HG02981 (cell line): ENCODE measurements around the gene AGFG1.
"Not testable (repeated sequence)": the region's sequence is repeated elsewhere in the genome, so short reads cannot be mapped to it uniquely, and the experiment has no call there.

Experiments
- ATAC-seq: cut with Tn5 transposase; IDR thresholded peaks from one replicate; pipeline ENCODE4 v1.9.1; 2021; ENCODE audit warnings: mild to moderate bottlenecking, moderate library complexity; ENCODE audit not compliant: unreplicated experiment

The AGFG1 gene

DNA sequence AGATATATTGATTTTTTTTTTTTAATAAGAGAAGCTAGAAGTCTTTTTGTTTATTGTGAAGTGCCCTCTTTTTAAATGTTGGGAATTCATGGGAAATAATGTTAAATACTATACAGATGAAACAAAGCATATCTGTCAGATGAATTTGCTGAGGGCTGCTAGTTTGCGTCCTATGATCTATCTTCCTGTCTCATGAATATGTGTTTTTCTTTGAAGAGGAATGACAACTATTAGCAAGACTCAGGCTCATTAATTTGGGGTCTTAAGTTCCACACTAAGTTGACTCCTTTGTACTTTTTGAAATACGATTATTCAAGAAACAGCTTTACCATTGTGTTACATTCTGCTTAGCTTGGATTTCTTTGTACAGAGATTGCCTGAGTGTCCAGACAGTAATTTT lies 57.9 kb downstream of the AGFG1 start:
- no peak for ATAC-seq

DNA sequence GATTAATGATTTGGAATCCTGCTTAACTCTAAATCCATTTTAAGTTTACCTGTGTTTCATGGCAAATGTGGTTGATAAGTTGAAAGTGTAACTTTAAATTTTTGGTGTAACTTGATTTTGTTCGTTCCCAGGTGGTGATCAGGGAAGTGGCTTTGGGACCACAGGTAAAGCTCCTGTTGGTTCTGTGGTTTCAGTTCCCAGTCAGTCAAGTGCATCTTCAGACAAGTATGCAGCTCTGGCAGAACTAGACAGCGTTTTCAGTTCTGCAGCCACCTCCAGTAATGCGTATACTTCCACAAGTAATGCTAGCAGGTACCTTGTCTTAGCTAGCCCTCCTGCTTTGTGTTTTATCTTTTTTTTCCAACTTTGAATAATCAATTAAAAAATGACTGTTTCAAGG lies 62.8 kb downstream of the AGFG1 start:
- ATAC-seq: peak; percentile 71

DNA sequence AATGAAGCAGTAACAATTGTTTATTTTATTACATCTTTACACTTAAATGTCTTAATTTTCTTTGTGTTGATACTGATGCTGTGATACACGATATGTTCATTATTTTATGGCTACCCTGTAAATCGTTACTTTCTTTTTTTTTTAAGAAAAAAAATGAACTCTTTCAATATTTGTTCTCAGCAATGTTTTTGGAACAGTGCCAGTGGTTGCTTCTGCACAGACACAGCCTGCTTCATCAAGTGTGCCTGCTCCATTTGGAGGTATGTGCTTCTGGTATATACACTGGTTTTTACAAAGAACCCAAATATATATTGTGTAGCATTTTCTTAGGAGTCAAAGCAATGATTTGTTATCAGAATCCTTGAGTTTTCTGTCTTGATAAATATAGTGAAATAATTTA lies 64.5 kb downstream of the AGFG1 start:
- no peak for ATAC-seq

DNA sequence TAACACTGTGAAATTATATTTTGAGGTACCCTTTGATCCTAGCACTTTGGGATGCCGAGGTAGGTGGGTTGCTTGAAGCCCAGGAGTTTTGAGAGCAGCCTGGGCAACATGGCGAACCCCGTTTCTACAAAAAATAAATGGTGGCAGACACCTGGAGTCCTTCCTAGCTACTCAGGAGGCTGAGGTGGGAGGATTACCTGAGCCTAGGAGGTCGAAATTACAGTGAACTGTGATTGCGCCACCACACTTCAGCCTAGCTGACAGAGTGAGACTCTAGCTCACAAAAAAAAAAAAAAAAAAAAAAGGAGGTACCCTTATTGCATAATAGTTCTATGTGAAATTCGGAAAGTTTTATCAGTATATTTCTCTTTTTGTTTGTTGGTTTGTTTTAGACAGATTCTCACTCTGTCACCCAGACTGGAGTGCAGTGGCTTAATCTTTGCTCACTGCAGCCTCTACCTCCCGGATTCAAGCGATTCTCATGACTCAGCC lies 67.6 kb downstream of the AGFG1 start:
- ATAC-seq: no peak

DNA sequence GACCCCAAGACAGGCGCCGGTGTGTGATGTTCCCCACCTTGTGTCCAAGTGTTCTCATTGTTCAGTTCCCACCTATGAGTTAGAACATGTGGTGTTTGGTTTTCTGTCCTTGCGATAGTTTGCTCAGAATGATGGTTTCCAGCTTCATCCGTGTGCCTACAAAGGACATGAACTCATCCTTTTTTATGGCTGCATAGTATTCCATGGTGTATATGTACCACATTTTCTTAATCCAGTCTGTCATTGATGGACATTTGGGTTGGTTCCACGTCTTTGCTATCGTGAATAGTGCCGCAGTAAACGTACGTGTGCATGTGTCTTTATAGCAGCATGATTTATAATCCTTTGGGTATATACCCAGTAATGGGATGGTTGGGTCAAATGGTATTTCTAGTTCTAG lies 68.4 kb downstream of the AGFG1 start:
- ATAC-seq: not testable (repeated sequence)

DNA sequence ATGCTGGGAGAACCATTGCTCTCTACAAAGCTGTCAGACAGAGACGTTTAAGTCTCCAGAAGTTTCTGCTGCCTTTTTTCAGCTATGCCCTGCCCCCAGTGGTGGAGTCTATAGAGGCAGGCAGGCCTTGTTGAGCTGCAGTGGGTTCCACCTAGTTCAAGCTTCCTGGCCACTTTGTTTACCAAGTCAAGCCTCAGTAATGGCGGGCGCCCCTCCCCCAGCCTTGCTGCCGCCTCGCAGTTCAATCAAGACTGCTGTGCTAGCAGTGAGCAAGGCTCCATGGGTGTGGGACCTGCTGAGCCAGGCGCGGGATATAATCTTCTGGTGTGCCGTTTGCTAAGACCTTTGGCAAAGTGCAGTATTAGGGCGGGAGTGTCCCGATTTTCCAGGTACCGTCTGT lies 74.0 kb downstream of the AGFG1 start:
- no peak for ATAC-seq

DNA sequence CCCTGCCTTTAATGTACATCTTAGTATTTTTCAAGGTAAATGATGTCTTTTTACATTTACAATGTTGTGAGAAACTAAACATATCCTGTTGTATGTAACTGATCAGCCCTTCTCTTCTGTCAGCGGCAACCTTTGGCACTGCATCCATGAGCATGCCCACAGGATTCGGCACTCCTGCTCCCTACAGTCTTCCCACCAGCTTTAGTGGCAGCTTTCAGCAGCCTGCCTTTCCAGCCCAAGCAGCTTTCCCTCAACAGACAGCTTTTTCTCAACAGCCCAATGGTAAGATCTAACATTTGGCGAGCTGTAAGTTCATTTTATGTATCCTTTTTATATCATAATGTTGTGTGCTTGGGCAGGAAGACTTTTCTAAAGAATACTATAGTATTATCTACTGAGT lies 79.9 kb downstream of the AGFG1 start:
- no peak for ATAC-seq

DNA sequence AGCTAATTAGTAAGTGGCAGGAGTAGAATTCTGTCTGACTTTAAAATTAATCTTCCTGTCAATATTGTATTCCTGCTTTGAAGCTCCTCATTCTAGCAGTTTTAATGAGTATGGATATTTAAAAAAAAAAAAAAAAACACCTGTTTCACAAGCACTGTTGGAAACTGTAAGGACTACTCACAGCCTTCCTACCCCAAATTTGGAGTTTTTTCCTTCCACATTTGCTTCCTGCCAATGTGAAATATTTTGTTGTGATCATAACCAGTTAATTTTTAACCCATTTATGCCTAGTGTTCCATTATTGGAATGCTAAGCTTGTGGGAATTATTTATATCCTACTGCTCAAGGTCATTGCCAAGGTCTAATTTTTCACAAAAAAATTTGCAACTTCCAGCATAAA lies 90.6 kb downstream of the AGFG1 start:
- no peak for ATAC-seq

DNA sequence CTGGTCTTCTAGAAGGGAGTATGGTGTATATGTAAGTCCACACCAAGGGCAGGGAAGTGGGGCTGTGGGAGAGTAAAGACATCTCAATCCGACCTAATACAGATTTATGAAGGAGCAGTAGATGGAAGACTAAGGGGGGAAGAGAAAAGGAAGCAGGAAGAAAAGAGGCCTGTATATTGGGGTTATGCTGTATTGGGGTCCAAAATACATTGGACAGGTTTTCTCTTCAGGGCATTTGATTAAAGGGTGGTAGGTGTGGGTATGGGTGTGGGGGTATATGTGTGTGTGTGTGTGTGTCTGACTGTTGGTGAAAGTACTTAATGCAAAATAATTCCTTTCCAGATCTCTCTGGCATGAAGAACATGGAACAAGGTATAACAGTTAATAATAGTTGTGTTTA lies 93.1 kb downstream of the AGFG1 start:
- ATAC-seq: no peak

DNA sequence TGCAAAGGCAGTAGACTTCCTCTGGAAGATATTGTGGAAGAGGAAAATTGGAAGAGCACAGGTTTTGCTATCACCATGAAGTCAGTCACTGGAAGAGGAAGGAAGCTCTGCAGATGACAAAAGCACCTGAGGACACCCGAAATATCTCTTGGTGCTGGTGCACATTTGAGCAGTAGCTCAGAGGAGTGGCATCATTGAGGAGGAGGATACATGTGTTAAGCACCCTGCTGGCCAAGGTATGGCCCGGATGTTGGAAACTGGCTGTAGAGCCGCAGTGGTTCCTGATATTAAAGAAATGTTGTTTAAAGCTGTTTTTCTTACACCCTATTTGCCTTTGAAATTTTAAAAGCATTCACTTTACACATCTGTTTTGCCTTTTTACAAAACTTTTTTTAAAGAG lies 94.1 kb downstream of the AGFG1 start:
- ATAC-seq: no peak

DNA sequence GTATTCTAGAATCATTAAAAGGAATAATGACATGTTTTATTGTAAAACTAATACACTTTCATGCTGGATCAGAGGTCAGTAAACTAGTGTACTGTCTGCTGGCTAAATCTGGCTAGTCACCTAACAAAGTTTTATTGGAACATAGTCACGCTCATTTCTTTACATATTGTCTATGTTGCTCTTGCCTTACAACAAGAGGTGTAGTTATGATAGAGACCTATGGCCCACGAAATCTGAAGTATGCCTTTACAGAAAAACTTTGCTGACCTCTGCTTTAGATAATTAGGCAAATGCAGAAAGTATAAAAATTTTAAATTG lies 96.9 kb downstream of the AGFG1 start:
- no peak for ATAC-seq

DNA sequence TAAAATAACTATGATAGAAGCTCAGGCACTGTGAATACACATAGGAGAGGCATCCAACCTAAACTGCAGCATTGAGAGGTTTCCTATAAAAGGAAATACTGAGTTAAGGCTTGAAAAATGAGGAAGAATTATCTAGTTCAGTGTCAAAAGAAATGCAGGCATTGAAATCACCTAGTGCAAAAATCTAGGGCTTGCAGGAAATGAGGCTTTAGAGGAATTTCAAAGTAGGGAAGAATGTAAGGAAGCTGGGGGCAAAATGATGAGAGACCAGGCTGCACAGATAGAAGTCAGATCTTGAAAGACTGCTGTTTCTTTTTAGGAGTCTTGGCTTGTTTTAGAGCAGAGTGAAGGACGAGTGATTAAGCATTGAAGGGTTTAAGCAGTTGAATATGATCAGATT lies 98.7 kb downstream of the AGFG1 start:
- ATAC-seq: no peak

DNA sequence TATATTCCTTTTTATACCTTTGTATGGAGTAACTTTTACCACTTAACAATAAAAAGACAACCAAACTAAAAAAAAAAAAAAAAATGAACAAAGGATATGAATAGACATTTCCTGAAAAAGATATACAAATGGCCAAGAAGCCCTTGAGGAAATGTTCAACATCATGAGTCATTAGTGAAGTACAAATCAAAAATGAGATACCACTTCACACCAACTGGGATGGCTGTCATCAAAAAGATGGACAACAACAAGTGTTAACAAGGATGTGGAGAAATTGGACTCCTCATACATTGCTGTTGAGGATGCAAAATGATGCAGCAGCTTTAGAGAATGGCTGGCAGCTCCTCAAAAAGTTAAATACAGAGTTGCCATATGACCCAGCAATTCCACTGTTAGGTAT lies 104.2 kb downstream of the AGFG1 start:
- no peak for ATAC-seq

DNA sequence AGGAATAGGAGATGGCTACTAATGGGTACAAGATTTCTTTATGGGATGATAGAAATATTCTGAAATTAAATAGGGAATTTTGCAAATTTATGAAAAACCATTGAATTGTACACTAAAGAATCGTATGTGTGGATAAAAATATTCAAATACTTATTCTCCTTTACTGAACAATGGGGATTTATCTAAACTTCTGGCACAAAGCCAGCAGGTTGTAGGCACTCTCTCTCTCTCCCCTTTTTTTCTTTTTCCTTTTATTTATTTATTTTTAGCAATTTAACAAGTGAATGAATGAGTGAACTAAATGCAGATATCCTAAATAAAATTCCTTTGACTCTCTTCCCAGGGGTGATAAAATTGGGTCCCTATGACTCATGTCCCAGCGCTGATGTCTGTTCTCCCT lies 104.9 kb downstream of the AGFG1 start:
- ATAC-seq: no peak

DNA sequence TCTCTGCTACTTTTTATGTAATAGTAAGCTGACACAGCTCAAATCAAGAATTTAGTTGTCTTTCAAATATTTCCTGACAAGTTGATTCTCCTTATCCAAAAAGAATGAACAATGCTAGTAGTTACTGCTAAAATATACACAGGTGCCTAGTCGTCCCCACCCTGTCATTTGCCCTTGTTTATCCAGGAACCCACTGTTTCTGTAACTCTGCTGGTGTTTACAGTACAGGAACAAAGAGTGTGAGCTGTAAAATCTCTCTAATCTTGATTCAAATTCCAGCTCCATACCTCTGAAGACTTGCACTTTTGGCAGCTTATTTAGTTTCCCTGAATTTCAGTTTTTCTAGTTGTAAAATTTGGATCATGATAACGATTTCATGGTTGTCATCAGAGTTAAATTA lies 105.6 kb downstream of the AGFG1 start:
- ATAC-seq: no peak

DNA sequence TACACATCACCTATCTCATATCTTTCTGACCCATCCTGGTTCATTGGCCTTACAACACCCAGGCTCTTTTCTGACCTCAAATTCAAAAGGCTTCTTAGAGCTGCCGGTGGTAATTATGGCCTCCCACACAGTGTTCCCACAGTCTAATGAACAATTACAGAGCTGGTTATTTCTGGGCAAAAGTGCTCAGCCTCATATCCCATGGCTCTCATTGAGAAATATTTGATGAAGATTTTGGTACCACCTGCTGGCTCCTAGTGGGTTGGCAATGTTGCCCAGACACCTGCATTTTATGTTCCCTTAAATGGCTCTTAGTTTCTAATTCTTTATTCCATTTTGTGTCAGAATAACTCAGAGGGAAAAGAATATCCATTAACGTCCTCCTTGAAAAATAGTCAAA lies 106.7 kb downstream of the AGFG1 start:
- ATAC-seq: no peak

DNA sequence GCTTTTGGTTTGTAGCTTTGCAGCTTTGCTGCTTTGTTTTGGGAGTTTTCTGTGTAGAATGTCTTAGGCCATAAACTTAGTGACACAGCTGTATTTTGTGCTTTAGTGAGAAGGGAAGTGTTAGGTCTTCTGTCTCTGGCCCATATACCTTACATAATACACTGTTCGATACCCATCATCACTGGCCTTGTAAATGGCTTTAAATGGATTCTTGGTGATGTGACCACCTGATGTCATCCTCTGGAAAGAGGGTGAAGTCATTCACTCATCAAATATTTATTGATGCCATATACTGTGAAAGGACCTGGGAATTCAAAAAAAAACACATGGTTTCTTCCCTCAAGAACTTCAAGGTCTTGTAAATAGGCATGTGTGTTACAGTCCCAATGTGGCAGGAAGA lies 107.8 kb downstream of the AGFG1 start:
- ATAC-seq: no peak

DNA sequence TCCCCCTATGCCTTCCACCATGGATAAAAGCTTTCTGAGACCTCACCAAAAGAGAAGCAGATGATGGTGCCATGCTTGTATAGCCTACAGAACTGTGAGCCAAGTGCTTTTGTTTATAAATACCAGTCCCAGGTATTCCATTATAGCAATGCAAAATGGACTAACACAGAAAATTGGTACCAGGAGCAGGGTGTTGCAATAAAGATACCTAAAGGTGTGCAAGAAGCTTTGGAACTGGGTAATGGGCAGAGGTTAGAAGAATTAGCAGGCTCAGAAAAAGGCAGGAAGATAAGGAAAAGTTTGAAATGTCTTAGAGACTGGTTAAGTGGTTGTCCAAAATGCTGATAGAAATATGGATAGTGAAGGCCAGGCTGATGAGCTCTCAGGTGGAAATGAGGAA lies 110.4 kb downstream of the AGFG1 start:
- ATAC-seq: no peak

DNA sequence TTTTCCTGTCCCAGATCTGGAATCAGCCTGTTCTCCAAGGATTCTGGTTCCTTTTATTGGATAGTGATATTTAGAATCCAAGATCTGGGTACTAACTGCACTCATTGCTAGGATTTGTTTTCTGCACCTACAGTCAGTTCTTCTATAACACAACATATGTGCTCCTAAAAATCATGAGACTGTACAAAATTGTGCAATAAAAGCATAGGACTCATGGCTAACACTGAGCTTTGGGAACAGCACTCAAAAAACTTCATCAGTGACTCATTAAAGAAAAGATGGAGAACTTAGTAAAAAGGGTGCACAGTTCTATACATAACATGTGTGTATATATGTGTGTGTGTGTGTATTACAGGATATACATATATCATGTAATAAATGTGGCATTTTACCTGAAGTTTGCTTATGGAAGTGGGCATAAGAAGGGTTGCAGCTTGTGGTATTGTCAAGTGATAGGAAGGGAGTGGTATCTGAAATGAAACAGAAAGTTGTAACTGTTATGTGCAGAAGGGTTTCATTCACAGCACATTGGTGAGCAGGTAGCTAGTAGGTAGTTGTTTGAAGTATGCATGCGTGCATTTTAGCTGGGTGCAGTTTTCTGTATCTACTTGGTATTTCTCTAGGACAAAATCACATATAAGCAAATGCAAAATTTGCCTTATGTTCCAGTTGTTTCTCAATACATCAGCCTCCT lies 120.9 kb downstream of the AGFG1 start:
- ATAC-seq: no peak

DNA sequence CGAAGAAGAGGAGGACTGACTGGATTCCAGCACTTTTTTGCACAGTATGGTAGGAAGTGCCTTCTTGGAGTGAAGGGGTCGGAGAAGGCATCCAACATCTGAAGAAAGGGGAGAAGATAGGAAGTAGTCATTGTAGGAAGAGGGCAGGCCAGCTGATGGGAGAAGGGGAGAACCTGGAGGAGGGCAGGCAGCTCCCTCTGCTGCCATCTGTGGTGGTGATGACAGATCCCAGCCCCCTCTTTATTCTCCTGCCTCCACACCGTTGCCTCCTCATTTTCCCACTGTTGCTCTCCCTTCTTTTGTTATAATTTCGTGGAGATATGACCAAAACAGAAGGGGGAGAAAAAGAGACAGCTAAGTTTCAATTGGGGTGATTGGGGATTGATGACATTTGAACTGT lies 123.8 kb downstream of the AGFG1 start:
- ATAC-seq: no peak

DNA sequence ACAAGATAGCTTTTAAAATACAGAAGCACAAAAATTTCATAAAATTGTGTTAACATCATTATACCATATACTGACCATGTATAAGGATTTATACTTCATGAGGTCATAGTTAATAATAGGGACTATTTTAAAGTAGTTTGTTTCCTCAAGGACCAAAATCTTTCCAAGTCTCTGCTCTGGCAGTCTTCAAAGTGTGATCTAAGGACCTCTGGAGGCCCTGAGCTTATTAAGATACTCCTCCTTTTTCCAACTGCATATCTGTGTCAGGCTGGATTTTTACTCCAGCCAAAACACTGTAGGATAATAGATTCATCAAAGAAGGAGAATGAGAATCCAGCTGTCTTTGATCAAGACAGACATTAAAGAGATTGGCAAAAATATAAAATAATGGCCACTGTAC lies 125.1 kb downstream of the AGFG1 start:
- ATAC-seq: no peak

DNA sequence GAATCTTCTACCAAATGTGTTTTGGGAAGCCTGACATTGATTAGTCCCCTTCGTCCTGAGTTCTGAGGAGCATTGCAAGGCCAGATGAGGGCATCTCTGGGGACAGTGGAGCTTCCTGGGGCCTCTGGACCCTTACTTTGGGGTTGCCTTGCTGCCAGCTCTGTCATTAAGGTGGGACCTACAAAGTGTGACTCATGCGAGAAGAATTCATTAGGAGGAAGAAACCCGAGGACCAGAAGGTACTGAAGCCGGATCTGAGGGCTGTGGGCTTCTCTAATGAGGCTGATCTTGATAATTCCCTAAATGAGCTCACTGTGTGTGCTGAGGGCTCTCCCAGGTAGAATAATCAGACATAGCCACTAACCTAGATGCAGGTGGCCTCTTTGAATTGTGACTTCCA lies 126.0 kb downstream of the AGFG1 start:
- no peak for ATAC-seq

DNA sequence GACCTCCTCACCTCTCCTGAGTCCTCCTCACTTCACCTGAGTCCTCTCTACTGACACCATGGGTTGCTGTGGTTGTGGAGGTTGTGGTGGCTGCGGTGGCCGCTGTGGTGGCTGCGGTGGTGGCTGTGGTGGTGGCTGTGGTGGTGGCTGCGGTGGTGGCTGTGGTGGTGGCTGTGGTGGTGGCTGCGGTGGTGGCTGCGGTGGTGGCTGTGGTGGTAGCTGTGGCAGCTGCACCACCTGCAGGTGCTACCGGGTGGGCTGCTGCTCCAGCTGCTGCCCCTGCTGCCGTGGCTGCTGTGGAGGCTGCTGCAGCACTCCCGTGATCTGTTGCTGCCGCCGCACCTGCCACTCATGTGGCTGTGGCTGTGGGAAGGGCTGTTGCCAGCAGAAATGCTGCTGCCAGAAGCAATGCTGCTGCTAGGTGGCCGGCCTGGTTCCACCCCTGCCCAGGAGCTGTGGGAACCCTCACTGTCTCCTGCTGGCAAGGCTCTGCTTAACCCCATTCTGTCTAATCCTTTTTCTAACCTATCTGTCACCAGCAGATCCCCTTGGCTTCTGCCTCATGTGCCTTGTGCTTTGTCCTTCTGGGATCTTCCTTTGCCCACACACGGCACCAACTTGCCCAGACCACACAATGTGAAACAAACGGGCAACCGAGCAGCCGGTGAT lies 127.0 kb downstream of the AGFG1 start, which contains the start of gene SCYGR2:
TSS of gene SCYGR2 (plus strand) at position 59 of the 669 bp plus-strand sequence. CDS start at position 59, 0 bp downstream.
- not testable (repeated sequence) for ATAC-seq
